Measurements from ENCODE around the gene TXNL1. TPM values are rescaled to one million over a fixed set of nuclear protein-coding genes. Genes with fewer than 3 reads are reported as not detected.

Gene TXNL1
- 16.9 and 29.9 TPM in 2 replicates for total RNA-seq

DNA sequence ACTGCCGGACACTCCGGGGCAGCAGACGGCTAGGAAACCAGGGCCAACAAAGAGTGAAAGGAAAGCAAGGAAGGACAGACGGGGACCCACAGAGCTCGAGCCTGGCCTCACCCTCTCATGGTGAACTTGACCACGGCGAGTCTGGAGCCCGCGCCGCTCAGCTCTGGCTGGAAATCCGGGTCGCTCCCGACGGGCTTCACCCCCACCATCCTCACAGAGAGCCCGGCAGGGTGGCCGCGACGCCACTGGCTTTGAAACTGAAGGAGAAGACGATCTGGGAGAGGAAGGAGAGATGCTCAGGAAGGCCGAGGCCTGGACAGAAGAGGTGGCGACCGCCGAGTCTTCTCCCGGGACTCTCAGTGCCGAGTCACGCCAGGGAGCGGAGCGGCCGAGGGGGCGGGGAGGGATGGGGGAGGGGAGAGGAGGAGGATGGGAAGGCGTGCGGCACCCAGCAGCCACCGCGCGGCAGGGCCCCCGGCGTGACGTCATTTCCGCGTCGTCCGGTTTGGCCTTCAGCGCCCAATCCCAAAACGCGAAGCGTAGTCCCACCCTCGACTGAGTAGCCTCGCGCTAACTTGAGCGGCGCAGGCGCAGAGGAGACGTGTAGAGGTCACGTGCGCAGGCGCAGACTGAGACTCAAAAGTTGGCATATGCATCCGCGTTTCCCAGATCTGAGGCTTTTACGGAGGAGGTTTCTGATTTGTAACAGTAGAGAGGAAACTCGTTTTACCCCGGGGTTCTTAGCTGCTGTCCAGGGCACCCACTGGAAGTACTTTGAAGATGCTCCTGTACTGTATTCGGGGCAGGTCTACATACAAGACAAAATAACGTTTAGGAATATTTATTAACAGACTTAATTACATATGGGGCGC is at the start of gene TXNL1:
Gene TXNL1 (minus strand): TSS at position 361 of the 872 bp plus-strand sequence. CDS start 152 bp downstream, at position 209.

GRCh38 chr18:56650944-56651770 is 12.8 kb upstream of the TXNL1 start, which contains the start of gene WDR7:
Gene WDR7 (plus strand): TSS chr18:56651359. CDS start chr18:56672516, 21,157 bp downstream.

Other genes starting within 250 kb of the TXNL1 start
- gene WDR7, start 12.8 kb upstream of the TXNL1 start, total RNA-seq, result 12.7 and 13.3 TPM in 2 replicates

Measured in placental epithelial cell (primary cell).